Right hindlimb (tissue), 1 donor: ENCODE data around the gene IL16.
"Not testable (repeated sequence)": the region's sequence is repeated elsewhere in the genome, so short reads cannot be mapped to it uniquely, and the experiment has no call there.

Experiments
- DNase-seq: peaks from one replicate; pipeline ENCODE4 v3.0.0-alpha.2; 2018

The IL16 gene

DNA sequence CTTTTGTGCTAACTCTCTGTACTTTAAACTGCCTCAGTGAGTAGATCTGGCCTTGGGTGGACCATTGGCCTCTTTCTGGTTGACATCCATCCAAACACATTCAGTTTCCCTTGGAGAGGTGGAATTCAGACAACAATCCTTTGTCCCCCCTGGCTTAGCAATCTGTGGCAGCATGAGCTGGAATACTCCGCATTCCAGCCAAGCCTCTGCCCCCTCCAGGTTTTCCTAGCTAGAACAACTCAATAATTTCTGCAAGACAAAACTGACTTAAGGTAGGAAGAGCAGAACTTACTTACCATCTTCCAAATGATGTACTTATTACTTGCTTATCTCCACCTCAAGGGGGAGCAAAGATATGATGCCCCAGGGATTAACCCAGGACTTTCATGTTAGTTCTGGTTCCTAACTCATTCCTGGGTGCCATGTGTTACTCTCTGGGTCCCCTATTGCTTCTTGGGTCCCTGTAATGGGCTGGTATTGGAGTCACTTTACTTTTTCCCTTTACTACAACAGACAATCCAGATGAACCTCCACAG, 21.8 kb upstream of the IL16 start:
- no peak for DNase-seq

DNA sequence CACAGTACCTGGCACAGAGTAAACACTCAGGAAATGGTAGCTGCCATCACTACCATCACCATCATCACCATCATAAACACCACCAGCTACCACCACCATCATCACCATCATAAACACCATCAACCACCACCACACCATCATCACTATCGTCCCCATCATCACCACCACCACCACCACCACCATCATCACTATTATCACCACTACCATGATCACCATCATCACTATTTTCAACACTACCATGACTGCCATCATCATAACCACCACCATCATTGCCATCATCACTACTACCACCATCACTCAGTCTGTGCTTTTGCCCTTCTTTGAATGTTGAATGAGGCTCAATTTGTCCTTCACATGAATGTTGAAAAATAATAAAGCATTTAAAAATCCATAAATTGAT, 21.2 kb upstream of the IL16 start:
- no peak for DNase-seq

DNA sequence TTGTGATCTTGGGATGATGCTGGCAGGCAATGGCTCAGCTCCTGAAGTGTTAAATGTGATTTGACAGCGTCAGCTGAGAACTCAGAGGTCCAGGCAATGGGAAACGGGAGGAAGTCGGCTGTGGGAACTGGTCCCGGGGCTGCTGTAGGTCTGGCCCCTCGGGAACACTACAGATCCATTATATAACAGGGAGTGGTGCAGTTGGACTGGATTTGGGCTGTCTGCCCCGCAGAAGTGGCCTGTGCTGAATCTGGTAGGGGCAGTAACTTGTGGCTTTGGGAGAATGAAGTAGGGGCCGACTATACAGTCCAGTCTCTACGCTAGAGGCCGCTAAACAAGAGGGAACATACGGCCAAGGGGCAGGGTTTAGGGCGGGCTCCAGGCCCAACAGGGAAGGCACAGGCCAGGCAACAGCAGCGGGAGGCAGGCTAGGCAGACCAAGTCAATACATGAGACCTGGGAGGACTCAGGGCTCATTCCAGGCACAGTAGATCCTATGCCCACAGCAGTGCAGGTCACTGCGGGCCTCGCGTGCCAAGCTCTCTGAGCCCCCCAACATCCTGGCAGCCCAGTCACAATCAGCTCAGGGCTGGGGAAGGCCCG, 20.3 kb upstream of the IL16 start:
- DNase-seq: no peak

DNA sequence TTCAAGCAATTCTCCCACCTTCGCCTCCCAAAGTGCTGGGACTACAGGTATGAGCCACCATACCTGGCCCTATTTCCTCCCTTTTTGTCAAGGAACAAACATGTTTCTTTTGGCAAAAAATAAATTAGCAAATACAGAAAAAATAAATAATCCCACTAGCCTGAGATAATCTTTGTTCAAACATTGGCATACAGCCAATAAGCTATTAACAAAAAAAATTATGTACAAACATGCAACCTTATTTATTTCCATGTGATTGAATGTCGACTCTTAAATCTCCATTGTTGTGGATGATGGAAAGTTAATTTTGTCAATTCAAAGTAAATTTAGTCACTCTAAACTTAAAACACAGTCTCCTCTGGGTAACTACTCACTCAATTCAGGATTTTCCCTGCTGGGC, 18.3 kb upstream of the IL16 start:
- no peak for DNase-seq

DNA sequence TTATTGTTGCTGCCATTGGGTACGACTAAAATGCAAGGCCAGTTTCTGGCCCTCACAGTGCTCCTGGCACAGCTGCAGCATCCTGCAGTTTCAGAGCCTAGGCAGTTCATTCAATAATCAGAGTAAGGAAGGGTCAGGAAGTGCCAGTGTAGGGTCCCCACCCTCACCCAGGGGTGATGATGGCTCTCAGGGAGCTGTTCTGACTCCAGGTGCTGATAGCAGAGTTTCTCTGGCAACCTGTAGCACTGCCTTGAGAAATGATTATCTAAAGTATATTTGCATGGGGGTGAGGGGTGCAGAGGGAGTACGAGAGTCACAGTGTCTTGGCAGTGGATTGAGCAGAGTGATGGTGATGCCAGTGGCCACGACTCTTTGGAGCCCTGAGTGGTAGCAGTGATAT, 15.5 kb upstream of the IL16 start:
- DNase-seq: no peak

DNA sequence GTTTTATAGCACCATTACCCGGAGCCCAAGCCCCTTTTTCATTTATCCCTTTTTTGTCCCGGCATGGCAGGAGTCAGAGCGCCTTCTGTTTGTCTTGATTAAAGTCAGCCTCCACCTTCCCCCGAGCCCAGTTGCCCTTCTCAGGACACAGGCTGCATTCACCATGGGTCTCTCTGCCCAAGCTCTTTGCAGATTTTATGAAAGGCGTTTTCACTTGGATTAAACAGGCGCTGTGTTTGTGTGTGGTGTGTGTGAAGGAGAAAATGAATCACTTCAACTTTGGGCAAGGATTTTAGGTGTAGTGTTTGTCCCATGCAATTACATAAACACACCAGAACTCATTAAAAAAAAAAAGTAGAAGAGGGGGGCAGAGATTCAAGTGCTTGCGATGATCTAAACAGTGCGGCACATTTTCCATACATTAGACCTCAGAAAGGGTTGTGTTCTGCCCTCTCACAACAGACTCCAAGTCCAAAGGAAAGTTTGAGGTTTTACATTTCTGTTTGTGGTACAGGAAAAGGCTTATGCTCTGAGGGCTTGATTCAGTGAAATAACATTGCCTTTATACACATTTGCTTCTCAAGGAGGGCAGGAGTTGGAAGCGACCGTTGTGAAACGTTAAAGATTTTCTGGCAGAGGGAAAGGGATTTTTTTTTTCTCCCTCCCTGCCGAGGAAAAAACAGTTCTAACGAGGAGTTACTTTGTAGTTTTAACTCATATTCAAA, 14.5 kb upstream of the IL16 start:
- no peak for DNase-seq

DNA sequence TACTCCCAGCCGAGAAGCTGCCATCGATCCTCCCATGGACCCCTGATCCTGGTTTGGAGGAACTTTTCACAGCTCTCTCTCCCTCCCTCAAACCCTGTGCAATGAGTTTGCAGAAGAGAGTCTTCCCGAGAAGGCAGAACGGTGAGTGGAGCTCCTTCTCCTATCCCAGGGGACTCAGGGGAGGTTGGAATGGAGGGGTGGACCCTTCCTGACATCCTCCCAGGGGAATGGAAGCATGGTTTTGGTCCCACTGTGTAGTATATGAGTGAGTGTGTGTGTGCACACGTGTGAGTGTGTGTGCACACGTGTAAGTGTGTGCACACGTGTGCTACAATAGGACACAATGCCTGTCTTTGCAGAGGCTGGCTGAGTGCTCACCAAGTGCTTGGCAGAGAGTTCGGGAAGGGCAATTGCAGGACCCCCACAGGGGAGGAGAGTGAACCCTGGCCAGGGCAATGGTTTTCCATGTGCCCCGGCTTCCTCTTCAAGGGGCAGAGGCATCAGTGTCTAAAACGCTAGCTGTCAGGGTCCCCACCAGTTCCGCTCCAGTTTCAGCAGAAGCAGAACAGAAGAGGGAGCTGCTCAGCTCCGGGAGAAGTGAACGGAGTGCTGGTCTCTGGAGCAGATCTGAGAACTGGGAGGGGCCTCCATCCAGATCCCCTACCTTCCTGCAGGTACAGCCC, 13.8 kb upstream of the IL16 start:
- no peak for DNase-seq

DNA sequence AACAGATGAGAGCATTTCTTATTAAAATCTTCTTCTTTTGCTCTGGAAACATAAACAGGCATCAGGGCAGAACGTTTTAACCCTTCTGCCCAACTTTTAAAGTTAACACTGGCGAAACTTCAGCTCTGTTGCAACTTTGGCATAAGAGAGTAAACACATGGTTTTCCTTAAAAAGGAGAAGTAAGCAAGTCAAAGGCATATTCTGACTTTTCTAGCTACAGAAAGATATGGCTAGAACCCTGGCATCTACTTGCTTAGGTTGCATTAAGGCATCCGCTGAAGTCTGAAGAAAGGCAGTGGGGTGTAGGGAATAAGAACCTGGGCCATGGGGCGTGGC, 13.3 kb upstream of the IL16 start:
- no peak for DNase-seq

DNA sequence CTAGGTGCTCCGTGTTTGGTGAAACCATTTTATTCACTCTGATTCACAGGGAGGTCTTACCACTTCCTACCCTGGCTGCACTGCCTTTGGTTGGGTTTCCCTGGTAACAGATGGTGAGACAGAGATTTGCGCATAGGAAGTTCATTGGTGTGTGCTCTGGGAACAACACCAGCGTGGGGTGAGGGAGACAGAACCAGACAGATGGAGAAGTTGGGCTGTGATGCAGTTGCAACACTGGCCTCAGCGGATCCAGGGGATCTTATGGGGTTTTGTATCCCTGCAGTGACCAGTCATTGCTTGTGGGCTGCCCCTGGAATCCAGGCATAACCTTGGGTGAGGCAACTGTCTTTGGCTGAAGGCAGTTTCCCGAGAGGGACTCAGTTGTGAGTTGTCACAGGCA, 12.5 kb upstream of the IL16 start:
- no peak for DNase-seq

DNA sequence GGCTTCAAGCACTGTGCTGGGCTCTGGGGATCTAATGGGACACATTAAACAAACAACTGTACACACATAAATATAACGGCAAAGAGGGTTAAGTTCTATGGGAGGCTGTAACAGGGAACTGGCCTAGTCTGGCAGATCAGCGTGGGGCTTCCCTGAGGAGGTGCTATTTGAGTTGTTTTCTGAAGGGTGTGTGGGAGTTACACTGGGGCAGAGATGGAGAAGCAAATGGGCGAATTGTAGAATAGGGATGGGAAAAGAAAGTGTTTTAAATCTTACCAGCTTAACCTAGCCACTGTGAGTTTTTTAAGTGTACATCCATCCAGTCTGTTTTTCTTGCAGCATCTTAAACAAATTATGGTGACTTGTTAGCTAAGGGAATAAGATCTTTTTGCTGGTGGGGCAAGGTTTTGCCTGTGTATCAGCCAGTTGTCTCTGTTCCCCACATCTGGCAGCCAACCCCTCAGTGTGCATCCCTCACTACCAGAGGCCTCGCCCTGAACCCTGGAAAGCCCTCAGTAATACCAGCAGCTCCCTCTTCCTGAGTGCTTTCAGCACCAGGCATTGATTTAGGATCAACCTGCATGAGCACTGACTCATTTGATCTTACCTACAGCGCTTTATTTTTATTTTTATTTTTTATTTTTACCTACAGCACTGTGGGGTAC, 10.9 kb upstream of the IL16 start:
- no peak for DNase-seq

DNA sequence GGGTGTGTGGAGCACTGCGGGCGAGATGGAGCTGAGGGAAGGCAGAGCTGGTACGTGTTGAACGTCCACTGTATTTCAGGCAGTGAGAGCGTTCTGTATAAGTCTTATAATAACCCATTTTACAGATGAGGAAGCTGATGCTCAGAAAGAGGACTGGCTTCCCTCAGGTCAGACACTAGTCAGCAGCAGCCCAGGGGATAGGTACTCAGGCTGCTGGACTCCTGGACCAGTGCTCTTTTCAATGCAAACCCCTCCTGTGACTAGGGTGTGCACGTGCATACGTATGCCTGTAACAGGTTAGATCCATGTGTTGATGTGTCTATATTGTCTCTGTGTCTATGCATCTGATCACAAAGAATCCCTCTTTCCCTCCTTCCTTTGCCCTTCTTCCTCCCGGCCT, 8.3 kb upstream of the IL16 start:
- no peak for DNase-seq

DNA sequence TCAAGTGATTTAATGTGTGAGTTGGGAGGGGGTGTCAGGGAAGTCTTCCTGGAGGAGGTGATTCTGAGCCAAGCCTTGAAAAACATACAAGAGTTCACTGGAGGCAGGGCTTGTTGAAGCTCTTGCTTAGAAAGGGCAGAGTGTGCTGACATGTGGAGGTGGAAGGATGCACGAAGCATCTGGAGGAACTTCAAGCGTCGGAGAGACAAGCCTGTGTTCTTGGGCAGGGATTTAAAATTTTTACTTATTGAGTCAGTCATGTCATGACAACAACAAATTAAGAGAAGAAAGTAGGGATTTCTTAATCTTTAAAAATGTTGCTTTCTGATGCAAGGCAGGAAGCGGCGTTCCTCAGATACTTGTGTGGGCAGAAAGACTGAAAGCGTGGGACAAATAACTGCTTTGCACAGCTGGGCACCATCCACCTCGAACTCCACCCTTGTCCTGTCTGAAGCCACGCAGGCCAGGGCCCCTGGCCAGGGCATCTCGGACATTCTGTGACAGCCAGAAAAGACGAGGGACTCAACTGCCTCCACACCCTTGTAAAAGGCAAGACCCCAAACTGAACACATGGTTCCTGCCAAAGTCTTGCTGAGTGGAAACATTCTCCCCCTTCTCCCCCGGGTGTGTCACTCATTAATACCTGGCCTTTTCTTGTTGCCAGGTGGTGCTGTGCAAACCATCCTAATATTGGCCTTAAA, 6.9 kb upstream of the IL16 start:
- DNase-seq: no peak

DNA sequence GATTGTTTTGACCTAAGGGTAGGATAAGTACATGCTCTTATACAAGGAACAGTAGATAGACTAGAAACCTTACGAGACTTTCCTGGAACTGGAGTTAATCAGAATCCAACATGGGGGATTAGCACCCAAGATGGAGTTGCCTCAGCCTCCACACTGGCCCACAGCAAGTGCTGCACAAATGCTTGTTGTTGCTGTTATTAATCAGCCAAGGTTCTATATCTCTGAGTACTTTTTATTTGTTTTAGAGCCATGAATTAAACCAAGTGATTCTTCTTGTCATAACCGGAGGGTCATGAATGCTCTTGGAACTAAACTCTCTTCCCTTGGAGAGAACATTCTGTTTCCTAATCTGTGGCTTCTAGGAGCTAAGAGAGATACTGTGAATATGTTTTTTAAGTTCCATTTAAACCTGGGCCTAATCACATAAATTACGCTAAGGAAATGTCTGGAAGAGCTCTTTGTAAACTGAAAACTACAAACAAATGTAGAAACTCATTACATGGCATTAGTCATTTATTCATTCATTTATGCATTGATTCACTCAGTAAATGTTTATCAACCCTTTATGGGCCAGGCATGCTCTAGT, 5.7 kb upstream of the IL16 start:
- no peak for DNase-seq

DNA sequence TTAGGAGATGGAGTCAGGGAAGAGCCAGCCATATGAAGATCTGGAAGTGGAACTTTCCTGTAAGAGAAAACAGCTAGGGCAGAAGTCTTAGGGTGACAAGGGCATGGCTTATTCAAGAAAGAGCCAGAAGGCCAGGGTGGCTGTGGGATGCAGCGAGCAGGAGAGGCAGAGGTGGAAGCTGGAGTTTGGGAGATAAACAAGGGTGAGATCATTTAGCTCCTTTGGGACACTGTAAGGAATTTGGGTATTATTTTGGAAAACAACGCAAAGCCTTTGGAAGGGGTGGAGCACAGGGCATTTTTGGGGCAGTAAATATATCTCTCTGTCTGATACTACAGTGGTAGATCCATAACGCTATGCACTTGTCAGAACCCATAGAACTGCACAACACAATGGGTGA, 5.0 kb upstream of the IL16 start:
- no peak for DNase-seq

DNA sequence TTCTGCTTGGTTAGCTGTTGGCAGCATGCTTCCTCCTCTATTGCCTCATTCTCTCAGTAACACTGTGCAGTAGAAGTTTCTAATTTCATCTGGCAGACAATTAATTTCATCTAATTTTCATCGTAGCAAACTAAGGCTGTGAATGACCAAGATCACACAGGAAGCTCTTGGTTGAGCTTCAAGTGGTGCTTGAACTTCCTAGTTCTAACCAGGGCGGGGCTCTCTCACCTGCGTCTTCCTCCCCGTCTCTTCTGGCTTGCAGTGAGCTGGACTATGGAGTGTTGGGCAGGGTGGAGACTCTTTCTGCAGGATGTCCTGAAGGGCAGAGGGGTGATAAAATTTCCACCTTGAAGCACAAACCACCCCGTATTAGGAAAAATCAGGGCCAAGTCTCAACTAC, 2.0 kb upstream of the IL16 start:
- DNase-seq: no peak

DNA sequence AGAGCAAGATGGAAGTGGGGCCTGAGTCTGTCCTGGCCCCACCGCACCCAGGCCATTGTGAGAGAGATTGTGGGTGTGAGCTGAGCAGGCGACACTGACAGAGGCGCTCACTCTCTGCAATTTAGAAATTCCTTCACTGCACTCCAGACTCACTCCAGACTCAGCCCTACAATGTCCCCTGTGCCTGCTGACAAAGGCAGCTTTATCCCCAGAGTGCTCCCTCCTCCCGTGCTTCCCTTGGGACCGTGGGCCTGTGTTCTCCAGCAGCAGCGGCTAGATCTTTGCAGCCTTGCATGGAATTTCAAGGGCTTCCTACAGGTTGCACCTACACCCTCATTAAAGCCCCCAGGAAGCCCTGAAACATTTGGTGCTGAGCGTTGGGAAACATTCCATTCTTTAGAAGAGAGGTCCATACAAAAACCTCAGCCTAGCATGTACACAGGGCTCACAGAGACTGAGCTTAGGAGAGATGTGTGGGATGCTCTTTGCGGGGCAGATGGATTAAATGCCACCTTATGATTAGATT, 1.3 kb upstream of the IL16 start:
- DNase-seq: no peak

DNA sequence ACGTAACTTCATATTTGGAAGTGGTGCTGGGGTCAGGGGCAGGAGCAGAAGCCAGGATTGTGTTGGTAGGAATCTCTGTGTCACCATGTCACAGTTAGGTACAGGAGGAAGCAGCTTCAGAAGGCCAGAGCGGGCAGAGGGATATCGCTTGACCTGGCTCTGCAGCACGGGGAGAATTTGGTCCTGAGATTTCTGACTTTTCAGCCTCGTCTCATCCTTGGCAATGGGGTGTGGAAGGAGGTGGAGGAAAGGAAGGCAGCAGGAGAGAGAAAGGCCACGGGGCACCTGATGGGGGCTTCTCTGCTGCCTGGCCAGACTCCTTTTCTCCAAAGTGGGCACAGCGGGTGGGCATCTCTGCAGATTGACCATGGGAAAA, 564 bp downstream of the IL16 start:
- no peak for DNase-seq

DNA sequence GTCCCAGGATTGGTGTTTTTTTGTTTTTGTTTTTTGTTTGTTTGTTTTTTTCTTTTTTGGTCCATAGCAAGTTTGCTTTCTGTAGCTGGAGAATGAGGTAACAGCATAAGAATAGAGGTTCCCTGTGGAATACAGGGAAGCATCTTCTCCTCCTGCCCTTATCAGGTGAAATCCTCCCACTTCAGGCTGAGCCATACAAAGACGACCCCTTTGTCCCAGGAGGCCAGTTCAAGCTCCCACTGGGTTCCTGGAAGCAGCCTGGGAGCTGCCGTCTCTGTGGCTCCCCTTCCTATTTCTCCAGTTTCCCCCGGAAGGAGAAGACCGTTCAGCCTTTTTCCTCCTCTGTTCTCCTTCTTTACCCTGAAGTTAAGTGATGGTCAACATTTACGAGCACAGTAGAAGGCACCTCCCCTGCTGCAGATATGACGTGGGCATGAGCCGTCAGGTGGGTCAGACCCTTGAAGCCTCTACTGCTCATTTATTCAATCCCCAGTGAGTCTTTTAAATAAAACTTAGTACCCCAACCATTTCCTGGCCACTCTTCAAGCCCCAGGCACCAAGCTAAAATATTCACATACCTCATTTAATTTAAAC, 1.1 kb downstream of the IL16 start:
- no peak for DNase-seq

DNA sequence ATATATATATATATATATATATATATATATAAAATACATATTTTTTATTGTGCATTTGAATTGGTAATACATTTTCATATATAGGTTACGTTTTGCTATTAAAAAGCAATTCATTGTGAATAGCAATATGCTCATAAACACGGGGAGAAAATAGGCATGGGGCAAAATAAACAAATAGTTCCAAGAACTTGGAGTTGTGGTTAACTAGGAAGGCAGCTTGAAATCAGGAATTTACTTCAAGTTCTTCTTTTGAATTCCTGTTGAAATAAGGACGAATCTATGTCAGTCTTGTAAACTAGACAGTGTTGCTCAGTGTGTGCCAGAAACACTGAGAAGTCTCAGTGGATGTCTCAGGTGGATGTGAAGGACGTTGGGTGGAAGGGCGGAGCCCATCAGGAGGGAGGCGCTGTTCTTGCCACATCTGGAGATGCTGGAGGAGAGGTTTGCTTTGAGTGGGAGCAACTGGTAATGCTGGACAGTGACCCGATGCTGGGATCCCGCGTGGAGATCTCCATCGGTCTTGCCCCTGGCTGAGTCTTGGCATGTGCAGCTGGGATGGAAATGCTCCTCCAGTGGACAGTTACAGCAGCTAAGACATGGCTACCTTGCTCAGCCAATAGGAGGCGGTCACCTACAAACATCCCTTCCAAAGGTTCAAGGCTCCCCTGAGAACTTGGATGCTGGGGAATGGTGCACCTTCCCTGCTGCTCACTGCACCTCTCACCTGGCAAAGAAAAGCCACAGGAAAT, 2.5 kb downstream of the IL16 start:
- no peak for DNase-seq

DNA sequence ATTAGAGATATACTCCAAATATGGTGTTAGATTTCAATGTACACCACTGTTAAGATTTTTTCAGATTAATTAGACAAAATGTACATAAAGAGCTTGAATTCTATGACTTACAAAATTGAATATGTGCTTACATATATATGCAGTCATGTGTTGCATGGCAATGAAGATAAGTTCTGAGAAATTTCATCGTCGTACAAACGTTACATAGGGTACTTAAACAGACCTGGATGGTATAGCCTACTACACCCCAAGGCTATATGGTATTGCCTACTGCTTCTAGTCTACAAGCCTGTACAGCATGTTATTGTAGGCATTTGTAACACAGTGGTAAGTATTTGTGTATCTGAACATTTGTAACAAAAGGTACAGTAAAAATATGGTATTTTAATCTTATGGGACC, 9.3 kb downstream of the IL16 start:
- no peak for DNase-seq

DNA sequence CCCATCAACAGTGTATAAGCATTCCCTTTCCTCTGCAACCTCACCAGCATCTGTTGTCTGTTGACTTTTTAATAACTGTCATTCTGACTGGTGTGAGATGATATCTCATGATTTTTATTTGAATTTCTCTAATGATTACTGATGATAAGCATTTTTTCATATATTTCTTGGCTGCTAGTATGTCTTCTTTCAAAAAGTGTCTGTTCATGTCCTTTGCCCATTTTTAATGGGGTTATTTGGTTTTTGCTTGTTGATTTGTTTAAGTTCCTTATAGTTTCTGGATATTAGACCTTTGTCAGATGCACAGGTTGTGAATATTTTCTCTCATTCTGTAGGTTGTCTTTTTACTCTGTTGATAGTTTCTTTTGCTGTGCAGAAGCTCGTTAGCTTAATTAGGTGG, 11.3 kb downstream of the IL16 start:
- DNase-seq: not testable (repeated sequence)
